Dermis lymphatic vessel endothelial cell (primary cell): ENCODE measurements around the gene LIMCH1. TPM values are rescaled to one million over a fixed set of nuclear protein-coding genes. Genes with fewer than 3 reads are reported as not detected.

ENCODE experiments used
- total RNA-seq: library from RNA; depleted of rRNA; stranded (reverse); fragments of >200 nt; gene quantifications from 2 replicates; pipeline ENCODE4 v1.2.1, GENCODE V29; 2014

The LIMCH1 gene, protein sequence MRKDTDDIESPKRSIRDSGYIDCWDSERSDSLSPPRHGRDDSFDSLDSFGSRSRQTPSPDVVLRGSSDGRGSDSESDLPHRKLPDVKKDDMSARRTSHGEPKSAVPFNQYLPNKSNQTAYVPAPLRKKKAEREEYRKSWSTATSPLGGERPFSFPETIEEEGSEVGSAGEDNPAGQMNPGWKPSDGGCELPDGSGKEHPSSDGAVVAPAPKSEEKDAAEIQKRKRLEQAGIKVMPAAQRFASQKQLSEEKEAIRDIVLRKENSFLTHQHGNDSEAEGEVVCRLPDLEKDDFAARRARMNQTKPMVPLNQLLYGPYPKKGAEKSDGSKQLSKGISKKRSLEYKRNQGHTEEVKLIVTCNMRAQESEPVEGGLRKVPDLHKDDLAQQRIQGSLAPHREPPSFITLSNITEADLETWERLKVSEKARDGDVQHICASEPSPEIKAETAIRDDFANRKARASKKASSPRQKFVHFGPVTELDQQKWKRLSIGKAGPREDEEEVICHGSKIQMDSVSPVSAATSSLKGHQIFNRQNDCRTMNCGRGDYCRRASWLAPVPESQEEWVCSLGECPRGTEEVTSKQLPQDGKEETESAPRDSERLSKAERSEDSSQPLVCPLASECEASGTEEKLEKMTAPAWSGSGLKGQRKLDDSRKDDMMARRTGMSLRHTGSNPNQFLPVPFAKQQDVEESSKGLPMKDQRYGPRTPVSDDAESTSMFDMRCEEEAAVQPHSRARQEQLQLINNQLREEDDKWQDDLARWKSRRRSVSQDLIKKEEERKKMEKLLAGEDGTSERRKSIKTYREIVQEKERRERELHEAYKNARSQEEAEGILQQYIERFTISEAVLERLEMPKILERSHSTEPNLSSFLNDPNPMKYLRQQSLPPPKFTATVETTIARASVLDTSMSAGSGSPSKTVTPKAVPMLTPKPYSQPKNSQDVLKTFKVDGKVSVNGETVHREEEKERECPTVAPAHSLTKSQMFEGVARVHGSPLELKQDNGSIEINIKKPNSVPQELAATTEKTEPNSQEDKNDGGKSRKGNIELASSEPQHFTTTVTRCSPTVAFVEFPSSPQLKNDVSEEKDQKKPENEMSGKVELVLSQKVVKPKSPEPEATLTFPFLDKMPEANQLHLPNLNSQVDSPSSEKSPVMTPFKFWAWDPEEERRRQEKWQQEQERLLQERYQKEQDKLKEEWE (N-terminal part only)
- 29.8 and 48.2 TPM in 2 replicates for total RNA-seq

DNA sequence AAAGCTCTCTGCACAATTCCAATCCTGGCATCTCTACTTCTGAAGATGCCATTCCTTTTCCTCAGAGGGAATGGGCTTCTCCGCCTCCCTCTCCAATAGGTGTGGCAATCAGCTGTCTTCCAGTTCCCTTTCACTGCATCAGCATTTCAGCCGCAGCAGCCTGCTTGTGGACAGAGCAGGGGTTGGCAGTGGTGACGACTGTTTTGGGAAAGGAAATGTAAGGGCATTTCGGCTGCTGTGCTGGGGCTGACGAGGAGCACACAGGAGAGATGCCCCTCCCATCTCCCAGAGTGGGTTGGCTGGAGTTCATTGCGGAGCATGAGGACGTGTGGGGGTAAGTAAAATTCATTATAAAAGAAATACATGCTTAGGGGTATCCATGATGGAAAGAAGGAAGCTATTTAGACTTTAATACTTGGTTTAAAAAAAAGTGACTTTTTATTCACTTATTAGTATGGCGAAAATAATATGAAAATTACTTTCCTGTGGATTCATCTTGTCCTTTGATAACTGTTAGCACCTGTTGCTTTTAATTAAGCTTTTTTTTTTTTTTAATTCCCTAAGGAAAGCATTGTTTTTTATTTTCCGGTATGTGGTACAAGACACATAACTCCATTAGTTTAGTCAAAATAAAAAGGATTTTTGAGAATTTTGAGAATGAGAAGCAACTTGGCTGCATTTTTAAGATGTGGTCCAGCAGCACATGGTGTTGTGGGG is at the start of gene LIMCH1:
Gene LIMCH1, plus strand, starts transcription at position 141 of the 717 bp plus-strand sequence. CDS start 67,839 bp downstream, outside the sequence.

DNA sequence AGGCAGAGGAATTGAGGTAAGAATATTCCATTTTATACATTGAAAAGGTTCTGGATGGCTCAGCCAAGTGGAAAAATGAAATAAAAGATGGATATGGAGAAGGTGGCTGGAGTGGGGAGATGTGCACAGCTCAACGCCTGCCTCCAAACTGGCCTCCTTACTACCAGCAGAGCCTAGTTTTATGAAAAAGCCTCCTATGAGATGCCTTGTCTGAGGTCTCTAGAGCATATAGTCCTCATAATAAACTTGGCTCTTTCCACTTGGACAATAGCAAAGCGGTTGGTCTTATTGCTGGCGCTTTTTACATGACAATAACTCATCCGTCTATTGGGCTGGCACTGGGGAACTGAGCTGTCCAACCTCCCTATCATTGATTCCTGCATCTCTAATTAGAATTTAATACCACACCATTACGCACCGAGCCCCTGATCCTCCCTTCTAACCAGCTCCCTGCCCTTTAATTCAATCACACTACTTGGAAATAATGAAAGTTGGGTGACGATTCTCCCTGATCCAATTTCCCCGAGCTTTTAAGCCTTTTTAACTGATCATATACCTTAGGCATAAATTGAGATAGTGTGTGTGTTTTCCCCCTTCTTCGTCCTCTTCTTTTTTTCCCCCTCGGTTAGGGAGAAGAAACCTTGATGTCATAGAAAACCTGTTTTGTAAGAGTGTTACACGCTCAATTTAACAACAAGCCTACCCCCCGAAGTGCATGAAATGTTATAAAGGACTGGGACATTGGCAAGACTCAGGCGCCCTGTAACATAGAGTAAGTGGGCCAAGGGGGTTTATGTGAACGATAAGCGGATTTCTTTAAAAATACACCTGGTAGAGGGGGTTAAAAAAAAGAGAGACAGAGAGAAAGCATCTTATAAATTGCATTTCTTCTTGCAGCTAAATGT is 210.9 kb downstream of the LIMCH1 start, which contains the start of gene PHOX2B:
Gene PHOX2B, minus strand, starts transcription at position 155 of the 905 bp plus-strand sequence. Its CDS starts 115 bp downstream, at position 40.

Other genes starting within 250 kb of the LIMCH1 start
- not detected in 2 replicates for gene PHOX2B, start 210.6 kb downstream of the LIMCH1 start, total RNA-seq